Activated T-cell treated with anti-CD3 and anti-CD28 coated beads for 24 hours (primary cell): Measurements from ENCODE around the gene PARK7.

Source experiments
- DNase-seq: peaks from one replicate; pipeline ENCODE4 v3.0.0-alpha.2; 2020; ENCODE audit warnings: low read depth

Gene PARK7

DNA sequence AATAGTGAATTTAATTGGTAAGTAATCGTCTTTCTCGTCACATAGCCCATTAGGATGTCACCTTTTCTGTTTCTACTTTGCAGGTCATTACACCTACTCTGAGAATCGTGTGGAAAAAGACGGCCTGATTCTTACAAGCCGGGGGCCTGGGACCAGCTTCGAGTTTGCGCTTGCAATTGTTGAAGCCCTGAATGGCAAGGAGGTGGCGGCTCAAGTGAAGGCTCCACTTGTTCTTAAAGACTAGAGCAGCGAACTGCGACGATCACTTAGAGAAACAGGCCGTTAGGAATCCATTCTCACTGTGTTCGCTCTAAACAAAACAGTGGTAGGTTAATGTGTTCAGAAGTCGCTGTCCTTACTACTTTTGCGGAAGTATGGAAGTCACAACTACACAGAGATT lies 23.3 kb downstream of the PARK7 start:
- no peak for DNase-seq

DNA sequence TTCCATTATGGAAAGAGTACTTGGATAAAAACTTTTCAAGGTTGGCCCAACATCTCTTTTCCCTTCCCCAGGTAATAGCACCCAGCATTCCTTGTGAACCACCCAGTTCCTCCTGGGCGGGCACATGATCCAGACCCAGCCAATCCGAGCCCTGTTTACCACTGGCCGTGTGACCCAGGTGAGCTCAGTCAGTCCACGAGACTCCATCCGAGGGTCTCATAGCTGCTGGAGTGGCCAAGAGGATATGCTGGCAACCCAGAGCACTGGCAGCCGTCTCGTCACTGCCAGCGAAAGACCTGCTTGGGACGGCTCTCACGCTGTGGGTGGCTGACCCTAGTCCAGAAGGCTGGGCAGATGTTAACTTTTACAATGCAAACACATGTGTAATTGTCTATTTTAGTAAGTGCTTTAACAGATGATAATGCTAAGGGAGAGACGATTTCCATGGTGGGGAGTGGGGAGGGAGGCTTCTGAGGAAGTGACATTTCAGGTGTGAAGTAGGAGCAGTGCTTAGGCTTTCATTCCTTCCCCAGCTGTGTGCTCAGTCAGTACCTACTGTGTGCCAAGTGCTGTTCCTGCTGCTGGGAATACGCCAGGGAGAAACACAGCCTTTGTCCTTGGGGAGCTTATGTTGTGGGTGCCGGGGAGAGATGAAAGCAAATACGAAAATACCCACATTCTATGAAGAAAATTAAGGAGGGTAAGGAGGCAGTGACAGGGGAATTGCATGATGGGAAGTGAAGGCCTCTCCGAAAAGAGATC lies 24.5 kb downstream of the PARK7 start:
- no peak for DNase-seq

DNA sequence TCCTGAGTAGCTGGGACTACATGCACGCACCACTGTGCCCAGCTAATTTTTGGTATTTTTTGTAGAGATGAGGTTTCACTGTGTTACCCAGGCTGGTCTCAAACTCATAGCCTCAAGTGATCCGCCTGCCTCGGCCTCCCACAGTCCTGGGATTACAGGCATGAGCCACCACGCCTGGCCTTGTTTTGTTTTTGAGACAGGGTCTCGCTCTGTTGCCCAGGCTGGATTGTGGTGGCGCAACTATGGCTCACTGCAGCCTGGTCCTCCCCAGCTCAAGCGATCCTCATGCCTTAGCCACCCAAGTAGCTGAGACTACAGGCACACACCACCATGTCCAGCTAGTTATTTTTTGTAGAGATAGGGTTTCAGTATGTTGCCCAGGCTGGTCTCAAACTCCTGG lies 26.0 kb downstream of the PARK7 start:
- no peak for DNase-seq

DNA sequence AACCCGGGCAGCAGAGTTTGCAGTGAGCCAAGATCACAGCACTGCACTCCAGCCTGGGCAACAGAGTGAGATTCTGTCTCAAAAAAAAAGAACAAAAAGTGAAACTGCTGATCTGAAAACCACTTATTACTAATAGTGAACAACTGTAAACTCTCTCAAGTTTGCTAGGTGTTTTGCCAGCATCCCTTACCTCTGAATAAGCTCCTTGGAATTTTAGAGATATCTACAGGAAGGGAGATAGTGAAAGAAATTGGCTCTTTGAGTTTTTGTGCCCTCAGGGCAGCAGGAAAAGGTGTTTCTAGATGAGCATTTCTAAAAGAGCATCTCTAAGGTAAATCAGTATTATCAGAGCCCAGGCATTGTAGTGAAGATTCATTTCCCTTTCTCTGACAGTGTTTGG lies 27.1 kb downstream of the PARK7 start:
- no peak for DNase-seq

DNA sequence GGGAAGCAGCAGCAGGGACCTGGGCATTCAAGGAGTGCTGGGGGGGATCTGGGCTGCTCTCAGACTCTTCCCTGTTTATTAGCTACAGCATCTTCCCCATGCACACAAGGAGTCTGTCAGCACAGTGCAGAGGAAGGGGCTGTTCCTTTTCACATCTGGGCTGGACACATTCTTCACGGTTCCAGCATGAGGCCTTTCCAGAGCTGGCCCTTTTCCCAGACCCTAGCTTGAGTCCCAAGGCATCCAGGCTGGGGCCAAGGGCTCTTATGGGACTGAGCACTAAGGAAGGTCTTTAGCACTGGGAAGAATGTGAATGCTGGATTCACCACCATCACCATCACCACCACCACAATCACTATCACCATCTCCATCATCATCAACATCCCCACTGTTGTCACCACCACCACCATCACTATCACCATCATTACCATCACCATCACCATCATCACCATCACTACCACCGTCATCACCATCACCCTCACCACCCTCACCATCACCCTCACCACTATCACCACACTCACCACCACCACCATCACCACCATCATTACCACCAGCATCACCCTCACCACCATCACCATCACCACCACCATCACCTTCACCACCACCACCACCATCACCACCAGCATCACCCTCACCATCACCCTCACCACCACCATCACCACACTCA lies 28.4 kb downstream of the PARK7 start:
- no peak for DNase-seq

DNA sequence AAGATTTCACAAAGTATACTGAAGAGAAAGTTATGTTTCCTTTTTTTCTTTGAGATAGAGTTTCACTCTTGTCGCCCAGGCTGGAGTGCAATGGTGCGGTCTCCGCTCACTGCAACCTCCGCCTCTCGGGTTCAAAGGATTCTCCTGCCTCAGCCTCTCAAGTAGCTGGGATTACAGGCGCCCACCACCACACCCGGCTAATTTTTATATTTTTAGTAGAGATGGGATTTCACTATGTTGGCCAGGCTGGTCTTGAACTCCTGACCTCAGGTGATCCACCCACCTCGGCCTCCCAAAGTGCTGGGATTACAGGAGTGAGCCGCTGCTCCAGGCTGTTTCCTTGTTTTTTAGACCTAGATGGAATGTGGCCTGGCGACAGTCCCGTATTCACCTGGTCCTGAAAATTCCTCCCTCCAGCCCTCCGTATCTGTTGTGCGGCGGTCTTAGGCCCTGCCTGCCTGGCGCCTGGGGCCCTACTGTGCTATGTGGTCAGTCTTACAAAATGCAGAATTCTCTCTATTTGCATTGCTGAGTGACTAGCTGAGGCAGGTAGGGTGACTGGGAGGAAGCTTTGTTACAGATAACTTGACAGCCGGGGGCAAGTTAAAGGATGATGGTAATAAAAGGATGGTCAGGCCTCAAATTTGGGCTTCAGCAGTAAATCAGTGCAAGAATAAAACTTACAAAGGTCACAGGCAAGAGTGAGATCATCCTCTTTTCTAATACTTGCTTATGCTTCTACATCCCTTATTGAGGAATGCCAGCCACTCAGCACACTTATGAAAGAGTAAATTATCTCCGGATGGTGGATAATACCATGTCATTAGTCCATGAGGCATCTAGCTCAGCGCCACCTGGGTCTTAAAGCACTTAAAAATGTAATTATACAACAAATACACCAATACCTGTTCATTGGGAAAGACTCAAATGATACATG lies 30.3 kb downstream of the PARK7 start:
- DNase-seq, result no peak

DNA sequence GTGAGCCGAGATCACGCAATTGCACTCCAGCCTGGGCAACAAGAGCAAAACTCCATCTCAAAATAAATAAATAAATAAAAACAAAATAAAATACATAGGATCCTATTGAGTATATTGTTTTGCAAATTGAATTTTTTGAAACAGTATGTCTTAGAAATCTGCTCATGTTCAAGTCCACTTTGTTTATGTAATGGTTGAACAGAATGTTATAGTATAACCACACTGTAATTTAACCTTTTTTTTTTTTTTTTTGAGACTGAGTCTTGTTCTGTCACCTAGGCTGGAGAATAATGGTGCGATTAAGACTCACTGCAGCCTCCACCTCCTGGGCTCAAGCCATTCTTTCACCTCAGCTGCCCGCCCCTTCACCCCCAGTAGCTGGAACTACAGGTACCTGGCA lies 31.4 kb downstream of the PARK7 start:
- DNase-seq, result no peak

DNA sequence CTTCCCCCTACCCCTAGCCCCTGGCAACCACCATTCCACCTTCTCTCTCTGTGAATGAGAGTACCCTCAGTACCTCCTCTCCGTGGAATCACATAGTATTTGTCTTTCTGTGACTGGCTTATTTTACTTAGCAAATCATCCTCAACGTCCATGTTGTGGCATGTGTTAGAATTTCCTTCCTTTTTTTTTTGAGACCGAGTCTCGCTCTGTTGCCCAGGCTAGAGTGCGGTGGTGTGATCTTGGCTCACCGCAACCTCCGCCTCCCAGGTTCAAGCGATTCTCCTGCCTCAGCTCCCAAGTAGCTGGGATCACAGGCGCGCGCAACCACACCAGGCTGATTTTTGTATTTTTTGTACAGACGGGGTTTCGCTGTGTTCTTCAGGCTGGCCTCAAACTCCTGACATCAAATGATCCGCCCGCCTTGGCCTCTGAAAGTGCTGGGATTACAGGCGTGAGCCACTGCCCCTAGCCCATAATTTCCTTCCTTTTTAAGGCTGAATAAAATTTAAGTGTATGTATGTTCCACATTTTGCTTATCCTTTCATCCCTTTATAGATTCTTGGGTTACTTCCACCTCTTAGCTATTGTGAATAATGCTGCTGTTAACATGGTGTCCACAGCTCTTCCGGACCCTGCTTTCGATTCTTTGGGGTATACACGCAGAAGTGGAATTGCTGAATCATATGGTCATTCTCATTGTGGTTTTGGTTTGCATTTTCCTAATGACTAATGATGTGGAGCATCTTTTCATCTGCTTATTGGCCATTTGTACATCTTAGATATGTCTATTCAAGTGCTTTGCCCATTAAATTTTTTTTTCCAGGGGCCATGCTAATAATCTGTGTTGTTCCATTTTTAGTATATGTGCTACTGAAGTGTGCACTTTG lies 32.3 kb downstream of the PARK7 start:
- DNase-seq, result no peak

DNA sequence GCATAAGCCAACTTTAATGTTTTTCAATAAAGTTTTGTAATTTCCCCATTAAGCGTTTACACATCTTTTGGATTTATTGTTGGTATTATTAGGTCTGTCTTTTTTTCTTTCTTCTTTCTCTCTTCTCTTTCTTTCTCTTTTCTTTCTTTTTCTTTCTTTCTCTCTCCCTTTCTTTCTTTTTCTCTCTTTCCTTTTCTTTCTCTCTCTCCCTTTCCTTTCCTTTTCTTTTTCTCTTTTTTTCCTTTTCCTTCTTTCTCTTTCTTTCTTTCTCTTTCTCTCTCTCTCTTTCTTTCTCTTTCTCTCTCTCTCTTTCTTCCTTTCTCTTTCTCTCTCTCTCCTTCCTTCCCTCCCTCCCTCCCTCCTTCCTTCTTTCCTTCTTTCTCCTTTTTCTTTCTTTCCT lies 33.3 kb downstream of the PARK7 start:
- no peak for DNase-seq

DNA sequence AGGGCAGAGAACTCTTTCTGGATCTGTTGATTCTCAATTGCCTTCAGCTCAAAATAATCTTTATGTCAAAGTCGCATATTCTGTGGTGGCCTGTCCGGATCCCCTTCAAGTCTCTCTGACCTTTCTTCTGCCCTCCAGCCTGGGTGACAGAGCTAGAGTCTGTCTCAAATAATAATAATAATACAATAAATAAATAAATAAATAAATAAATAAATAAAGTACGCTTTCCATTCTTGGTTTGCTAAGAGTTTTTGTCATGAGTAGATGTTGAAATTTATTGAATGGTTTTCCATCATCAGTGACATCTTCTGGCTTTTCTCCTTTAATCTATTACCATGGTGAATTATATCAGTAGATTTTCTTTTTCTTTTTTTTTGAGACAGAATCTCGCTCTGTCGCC lies 33.9 kb downstream of the PARK7 start:
- DNase-seq, result no peak

DNA sequence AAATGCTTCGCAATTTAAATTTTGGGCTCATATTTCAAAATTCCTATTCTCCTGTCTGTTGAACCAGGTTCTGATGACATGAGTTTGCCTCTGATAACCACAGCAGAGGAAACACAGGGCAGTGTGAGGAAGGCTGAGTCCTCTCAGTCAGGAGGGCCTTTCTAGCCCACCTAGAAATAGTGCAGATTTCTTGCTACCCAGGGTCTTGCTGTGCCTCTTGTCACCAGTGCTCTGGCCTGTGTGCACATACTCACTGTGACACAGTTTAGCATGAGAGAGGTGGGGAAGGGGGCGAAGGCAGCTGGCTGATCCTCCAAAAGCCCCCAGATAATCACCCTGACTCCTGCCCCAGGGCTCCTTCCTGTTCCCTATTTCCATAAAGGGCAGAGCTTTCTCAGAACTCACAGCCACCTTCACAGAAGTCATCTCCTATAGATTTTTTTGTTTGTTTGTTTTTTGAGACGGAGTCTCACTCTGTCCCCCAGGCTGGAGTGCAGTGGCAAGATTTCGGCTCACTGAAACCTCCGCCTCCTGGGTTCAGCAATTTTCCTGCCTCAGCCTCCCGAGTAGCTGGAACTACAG lies 40.9 kb downstream of the PARK7 start:
- DNase-seq, result no peak

DNA sequence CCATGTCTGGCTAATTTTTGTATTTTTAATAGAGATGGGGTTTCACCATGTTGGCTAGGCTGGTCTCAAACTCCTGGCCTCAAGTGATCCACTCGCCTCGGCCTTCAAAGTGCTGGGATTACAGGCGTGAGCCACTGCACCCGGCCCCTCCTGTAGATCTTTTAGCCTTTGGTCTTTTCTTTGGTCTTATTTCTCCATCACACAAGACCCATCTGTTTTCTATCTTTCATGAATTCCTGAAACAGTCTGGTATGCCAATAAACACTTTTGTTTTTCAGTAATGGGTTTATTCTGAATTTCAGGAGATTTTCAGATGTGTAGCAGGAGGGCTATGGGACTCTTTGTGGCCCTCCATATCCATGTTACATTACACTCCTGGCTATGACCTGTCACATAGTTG lies 41.4 kb downstream of the PARK7 start:
- no peak for DNase-seq

DNA sequence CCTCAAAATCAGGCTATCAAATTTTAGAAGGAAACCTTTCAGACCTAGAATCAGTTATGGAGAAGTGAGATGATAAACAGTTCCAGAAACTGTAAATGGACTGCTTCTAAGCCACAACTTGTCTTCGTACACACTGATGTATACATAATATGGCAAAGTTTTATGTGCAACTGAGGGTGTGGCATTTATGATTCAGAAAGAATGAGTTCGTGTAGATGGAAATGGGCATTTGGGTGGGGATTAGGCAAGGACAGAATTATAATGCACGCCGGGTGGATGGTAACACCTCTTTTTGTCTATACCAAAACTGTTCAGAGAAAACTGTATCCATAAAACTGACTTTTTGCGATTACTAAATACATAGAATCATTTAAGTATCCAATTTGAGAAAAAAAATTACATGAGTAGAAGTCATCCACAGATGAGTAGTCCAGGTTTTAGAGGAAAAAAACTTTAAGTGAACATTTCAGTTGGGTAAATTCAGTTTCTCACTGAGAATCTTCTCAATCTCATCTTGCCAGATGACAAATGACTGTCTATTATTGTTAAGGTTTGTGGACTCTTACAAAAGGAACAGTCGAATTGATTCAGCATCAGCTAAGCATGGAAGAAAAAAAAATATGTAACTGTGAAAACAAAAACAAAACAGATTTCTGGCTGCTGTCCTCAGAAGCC lies 42.1 kb downstream of the PARK7 start:
- DNase-seq, result no peak

DNA sequence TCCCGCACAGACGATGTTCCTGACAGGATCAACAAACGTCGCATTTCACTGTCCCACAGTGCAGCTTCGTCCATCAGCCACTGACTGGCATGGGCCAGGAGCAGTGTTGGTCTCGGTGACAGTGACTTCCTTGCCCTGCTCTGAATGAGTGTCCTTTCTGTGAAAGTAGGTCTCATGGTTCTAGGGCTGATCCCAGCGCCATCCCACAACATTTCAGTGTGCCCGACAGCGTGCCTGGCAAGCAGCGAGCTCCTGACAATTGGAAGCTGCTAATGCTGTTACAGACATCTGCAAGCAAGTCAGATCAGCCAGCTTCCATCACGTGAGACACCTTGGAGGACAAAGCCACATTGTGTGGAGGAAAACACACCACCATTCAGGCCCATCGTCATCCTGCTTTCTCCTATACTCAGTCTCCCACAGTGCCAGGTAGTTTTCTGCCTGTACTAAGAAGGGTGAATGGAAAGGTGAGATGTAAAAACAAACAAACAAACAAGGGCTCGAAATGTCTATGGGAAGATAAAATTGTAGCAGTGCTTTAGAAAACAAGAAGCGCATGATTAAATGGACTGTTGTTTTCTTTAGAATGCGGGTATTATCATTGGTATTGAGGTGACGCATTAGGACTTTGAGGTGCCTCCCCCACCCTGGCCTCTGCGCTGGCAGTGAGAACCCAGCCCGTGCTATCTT lies 42.7 kb downstream of the PARK7 start:
- no peak for DNase-seq

DNA sequence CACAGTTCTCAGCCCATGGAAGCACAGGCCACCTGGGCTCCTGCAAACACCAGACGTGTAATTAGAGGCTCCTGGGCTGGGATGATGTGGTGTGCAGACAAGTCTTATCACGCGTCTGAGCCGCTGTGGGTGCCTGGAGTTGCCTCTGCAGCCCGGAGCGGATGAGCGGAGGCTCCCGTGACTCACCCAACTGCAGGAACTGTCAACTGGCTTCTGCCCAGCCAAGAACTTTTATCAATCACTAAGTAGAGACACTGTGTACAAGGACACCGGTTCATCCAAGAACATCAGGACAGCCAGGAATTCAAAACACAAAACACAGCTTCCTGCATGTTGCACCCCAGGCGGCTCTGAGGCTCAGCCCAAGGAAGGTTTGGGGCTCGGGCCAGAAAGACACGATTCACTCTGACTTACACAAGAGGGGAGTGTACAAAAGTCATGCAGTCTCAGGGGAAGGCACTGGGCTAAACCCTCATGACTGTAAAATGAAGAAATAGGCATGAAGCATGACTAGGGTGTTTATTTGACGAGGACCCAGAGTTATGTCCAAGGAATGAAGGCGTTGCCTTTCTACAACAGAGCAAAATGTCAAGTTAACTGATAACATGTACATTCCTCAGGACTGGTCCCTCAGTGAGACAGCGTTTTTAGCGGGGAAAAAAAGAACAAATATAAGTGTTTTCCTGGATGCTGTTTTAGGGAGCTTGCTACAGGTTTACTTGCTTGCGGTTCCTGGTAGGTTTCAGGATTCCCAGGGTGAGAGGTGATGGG lies 43.5 kb downstream of the PARK7 start:
- no peak for DNase-seq

DNA sequence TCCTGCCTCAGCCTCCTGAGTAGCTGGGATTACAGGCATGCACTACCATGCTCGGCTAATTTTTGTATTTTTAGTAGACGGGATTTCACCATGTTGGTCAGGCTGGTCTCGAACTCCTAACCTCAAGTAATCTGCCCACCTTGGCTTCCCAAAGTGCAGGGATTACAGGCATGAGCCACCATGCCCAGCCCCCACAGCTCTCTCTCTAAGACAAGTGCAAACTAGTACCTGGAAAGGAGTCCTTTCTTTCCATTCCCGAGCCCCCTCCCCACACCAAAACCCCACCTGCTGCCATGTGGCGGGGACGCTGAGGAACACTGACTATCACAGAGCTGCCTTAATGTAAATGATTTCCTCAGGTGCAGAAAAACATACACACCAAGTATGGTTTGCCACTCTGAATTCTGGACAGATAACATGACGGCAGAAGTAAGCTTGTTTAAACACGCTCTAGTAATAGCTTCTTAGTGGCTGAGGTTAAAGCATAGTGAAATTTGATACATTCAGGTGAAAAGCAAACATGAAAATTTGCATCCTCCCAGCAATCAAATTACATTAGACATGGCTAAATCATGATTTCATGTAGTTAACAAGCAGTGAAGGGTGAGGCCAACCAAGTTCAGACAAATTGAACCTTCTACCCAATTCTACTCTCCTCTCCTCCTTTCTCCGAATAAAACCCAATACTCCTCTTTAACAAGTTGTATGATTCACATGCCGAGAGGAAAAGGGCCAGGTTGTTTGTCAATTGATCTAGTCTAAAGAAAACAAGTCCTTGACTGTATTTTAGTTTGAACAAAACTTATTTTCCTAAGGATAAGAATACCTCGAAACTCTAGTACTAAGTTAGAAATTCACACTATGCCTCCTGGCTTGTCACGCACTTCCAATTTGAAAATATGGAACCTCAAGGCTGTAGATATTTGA lies 44.8 kb downstream of the PARK7 start:
- no peak for DNase-seq

DNA sequence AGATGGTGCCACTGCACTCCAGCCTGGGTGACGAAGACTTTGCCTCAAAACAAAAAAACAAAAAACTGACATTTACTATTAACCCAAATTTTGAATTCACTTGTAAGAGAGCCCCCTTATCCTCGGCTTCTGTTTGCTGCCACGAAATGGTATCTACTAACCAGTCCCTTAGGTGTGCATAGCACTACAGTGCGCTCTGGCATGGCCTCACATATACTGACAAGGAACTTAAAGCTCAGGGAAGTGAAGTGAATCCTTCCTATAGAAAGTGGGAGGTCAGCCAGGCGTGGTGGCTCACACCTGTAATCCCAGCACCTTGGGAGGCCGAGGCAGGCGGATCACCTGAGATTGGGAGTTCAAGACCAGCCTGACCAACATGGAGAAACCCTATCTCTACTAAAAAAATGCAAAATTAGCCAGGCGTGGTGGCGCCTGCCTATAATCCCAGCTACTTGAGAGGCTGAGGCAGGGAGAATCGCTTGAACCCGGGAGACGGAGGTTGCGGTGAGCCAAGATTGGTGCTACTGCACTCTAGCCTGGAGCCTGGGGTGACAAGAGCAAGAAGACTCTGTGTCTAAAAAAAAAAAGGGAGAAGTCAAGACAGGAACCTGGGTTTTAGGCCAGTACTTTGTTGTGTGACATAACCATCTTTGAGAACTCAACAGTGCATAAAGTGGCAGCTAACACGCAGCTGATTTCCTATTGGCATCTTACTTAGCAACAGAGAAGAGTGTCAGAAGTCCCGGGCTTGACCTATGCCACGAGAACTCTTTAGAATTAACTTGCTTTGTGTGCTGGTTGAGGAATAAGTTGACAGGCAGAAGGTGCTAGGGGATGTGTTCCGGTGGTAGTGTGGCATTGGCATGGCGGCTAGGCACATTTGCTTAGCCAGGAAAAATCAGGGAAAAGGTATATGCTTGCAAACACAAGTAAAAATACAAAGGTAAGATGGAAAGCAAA lies 47.8 kb downstream of the PARK7 start:
- DNase-seq, result no peak
